GM15510 (cell line): Measurements from ENCODE around the gene SMIM10L2A.

Experiments used
- POLR2A ChIP-seq: IDR thresholded peaks from 3 replicates; pipeline ENCODE4 v1.6.1; 2011; ENCODE audit warnings: borderline replicate concordance; ENCODE audit not compliant: insufficient read length; ENCODE audit errors: extremely low read depth

The SMIM10L2A gene

GRCh38 chrX:135421932-135422809, at the start of gene SMIM10L2A:
TSS of gene SMIM10L2A (plus strand) at chrX:135421944. CDS start at chrX:135422132, 188 bp downstream.
- TF ChIP-seq POLR2A, result no peak

- TF ChIP-seq POLR2A, result no peak
Measured at GRCh38 chrX:135373357-135373756, 48.4 kb upstream of the SMIM10L2A start.

- no peak for TF ChIP-seq POLR2A
Measured at GRCh38 chrX:135382260-135382659, 39.5 kb upstream of the SMIM10L2A start.

GRCh38 chrX:135383249-135383648, 38.5 kb upstream of the SMIM10L2A start:
- TF ChIP-seq POLR2A, result no peak

GRCh38 chrX:135384161-135384836, 37.4 kb upstream of the SMIM10L2A start:
- TF ChIP-seq POLR2A, result no peak

GRCh38 chrX:135388841-135389240, 32.9 kb upstream of the SMIM10L2A start:
- TF ChIP-seq POLR2A, result no peak

- no peak for TF ChIP-seq POLR2A
Measured at GRCh38 chrX:135389243-135389642, 32.5 kb upstream of the SMIM10L2A start.

- TF ChIP-seq POLR2A, result no peak
Measured at GRCh38 chrX:135389717-135390116, 32.0 kb upstream of the SMIM10L2A start.

- TF ChIP-seq POLR2A, result no peak
Measured at GRCh38 chrX:135391734-135392133, 30.0 kb upstream of the SMIM10L2A start.

- TF ChIP-seq POLR2A, result no peak
Measured at GRCh38 chrX:135393051-135393450, 28.7 kb upstream of the SMIM10L2A start.

GRCh38 chrX:135395064-135395463, 26.7 kb upstream of the SMIM10L2A start:
- TF ChIP-seq POLR2A, result no peak

GRCh38 chrX:135396109-135396508, 25.6 kb upstream of the SMIM10L2A start:
- TF ChIP-seq POLR2A, result no peak

GRCh38 chrX:135396566-135396965, 25.2 kb upstream of the SMIM10L2A start:
- TF ChIP-seq POLR2A, result no peak

GRCh38 chrX:135397652-135398051, 24.1 kb upstream of the SMIM10L2A start:
- no peak for TF ChIP-seq POLR2A

- no peak for TF ChIP-seq POLR2A
Measured at GRCh38 chrX:135403374-135403773, 18.4 kb upstream of the SMIM10L2A start.

GRCh38 chrX:135408794-135409193, 12.9 kb upstream of the SMIM10L2A start:
- TF ChIP-seq POLR2A, result no peak
